Measurements from ENCODE around the gene SCUBE1. TPM values are rescaled to one million over a fixed set of nuclear protein-coding genes. Genes with fewer than 3 reads are reported as not detected.

Gene SCUBE1
- total RNA-seq, 1 experiment from 2014 or later = not detected

GRCh38 chr22:43240614-43241013 lies 102.6 kb downstream of the SCUBE1 start:
- DNase-seq (ENCODE audit: low read depth, low spot score) (no peak), ATAC-seq (no peak)
- ChIA-PET POLR2A (no interaction called here), CTCF (no interaction called here)
- in situ Hi-C loops (cut with HindIII; ENCODE audit: low pct_unique_long_range_greater_than_20kb, low sequenced_read_pairs) (no loop called here), intact Hi-C loops (cut with micrococcal nuclease; ENCODE audit: unreplicated experiment) (no loop called here)
- TF ChIP-seq POLR2AphosphoS5 (IDR thresholded peaks at IDR 0.05; ENCODE audit: low read depth, low read length) = no peak
- TF ChIP-seq, protein P1, sequence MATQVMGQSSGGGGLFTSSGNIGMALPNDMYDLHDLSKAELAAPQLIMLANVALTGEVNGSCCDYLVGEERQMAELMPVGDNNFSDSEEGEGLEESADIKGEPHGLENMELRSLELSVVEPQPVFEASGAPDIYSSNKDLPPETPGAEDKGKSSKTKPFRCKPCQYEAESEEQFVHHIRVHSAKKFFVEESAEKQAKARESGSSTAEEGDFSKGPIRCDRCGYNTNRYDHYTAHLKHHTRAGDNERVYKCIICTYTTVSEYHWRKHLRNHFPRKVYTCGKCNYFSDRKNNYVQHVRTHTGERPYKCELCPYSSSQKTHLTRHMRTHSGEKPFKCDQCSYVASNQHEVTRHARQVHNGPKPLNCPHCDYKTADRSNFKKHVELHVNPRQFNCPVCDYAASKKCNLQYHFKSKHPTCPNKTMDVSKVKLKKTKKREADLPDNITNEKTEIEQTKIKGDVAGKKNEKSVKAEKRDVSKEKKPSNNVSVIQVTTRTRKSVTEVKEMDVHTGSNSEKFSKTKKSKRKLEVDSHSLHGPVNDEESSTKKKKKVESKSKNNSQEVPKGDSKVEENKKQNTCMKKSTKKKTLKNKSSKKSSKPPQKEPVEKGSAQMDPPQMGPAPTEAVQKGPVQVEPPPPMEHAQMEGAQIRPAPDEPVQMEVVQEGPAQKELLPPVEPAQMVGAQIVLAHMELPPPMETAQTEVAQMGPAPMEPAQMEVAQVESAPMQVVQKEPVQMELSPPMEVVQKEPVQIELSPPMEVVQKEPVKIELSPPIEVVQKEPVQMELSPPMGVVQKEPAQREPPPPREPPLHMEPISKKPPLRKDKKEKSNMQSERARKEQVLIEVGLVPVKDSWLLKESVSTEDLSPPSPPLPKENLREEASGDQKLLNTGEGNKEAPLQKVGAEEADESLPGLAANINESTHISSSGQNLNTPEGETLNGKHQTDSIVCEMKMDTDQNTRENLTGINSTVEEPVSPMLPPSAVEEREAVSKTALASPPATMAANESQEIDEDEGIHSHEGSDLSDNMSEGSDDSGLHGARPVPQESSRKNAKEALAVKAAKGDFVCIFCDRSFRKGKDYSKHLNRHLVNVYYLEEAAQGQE (IDR thresholded peaks at IDR 0.05; ENCODE audit: insufficient read depth in 1 of 2, low read depth in 2 of 2, low read length in 1 of 2) = no peak
- TF ChIP-seq SIN3A (IDR thresholded peaks at IDR 0.05; ENCODE audit: borderline replicate concordance, insufficient read depth, low read depth, low read length) = no peak
- no peak for TF ChIP-seq TCF7L2 (IDR thresholded peaks at IDR 0.05; ENCODE audit: low read depth, low read length)
- TF ChIP-seq, protein P2, sequence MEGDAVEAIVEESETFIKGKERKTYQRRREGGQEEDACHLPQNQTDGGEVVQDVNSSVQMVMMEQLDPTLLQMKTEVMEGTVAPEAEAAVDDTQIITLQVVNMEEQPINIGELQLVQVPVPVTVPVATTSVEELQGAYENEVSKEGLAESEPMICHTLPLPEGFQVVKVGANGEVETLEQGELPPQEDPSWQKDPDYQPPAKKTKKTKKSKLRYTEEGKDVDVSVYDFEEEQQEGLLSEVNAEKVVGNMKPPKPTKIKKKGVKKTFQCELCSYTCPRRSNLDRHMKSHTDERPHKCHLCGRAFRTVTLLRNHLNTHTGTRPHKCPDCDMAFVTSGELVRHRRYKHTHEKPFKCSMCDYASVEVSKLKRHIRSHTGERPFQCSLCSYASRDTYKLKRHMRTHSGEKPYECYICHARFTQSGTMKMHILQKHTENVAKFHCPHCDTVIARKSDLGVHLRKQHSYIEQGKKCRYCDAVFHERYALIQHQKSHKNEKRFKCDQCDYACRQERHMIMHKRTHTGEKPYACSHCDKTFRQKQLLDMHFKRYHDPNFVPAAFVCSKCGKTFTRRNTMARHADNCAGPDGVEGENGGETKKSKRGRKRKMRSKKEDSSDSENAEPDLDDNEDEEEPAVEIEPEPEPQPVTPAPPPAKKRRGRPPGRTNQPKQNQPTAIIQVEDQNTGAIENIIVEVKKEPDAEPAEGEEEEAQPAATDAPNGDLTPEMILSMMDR (IDR thresholded peaks at IDR 0.05) = no peak
- Histone ChIP-seq H3K36me3 (ENCODE audit: control insufficient read depth, insufficient read depth, low read length) (no peaks in the 10 kb centered on the region), H3K4me3 (ENCODE audit: low read depth in 2 of 2, low read length in 2 of 2) (no peak overlapping the region), H3K9me3 (ENCODE audit: control insufficient read depth, insufficient read depth, low read depth, low read length) (no peaks in the 10 kb centered on the region), H3K27ac (ENCODE audit: low read length) (no peak overlapping the region), H3K27me3 (ENCODE audit: control insufficient read depth, insufficient read depth, low read length) (no peaks in the 10 kb centered on the region), H3K4me1 (ENCODE audit: control insufficient read depth, insufficient read depth, low read length) (no peaks in the 10 kb centered on the region)
- no TSS peak for BruUV-seq (replicated peaks)

DNA sequence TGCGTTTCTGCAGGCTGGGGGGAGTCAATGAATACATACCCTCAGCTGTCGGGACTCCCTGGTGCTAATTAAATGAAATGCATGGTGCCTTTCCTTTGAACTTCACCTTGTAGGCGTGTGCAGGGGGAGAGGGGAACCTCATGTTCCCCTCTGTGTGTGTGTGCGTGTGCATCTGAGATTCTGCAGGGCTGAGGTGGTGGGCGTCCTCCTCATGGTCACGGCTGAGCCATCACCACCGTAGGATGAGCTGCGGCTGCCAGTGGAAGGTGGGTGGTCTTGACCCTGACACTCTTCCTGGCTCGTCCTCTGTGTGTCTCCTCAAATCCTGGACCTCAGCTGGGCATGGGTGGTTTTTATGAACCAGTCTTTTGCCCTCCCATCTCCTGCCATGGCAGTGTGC lies 103.2 kb downstream of the SCUBE1 start:
- ChIA-PET POLR2A (no interaction called here), CTCF (no interaction called here)
- no TSS peak for BruUV-seq (replicated peaks)
- H3K4me1 ChIP-seq (ENCODE audit: control insufficient read depth, insufficient read depth, low read length) = no peaks in the 10 kb centered on the region
- TF ChIP-seq POLR2AphosphoS5 (IDR thresholded peaks at IDR 0.05; ENCODE audit: low read depth, low read length) (no peak), TCF7L2 (IDR thresholded peaks at IDR 0.05; ENCODE audit: low read depth, low read length) (no peak)
- no peak for DNase-seq (ENCODE audit: low read depth, low spot score)
- H3K27ac ChIP-seq (ENCODE audit: low read length) = no peak overlapping the region
- H3K36me3 ChIP-seq (ENCODE audit: control insufficient read depth, insufficient read depth, low read length) = no peaks in the 10 kb centered on the region
- intact Hi-C loops (cut with micrococcal nuclease; ENCODE audit: unreplicated experiment) = no loop called here
- in situ Hi-C loops (cut with HindIII; ENCODE audit: low pct_unique_long_range_greater_than_20kb, low sequenced_read_pairs) = no loop called here
- no peaks in the 10 kb centered on the region for H3K27me3 ChIP-seq (ENCODE audit: control insufficient read depth, insufficient read depth, low read length)
- H3K4me3 ChIP-seq (ENCODE audit: low read depth in 2 of 2, low read length in 2 of 2) = no peak overlapping the region
- no peaks in the 10 kb centered on the region for H3K9me3 ChIP-seq (ENCODE audit: control insufficient read depth, insufficient read depth, low read depth, low read length)
- ATAC-seq = no peak

DNA sequence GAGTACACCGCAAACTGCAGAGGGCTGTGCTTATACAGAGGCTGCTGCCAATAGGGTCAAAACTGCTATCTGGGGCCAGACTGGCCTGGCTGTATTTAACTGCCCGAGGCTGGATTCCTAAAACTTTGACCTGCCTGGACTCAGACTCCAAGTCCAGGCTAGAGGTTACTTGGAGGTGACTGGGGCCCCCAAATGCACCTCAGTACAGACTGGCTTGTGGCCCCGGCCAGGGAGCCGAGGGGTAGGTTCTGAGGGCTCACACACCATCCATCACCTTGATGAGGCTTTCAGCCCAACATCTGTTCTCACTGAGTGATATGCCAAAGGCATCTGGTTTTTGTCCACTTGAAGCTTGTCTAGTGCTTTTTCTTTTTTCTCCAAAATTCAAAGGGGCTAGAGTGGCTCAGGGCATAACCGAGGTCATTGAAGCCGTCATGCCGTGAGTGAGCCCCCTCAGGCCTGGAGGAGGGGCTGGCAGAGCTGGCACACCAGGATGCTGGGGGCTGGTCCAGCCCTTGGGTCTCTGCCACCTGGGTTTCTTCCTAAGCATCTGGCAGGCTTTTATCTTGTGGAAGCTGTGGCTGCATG lies 103.9 kb downstream of the SCUBE1 start:
- ATAC-seq (no peak), DNase-seq (ENCODE audit: low read depth, low spot score) (no peak)
- Histone ChIP-seq H3K27me3 (ENCODE audit: control insufficient read depth, insufficient read depth, low read length) (no peaks in the 10 kb centered on the region), H3K27ac (ENCODE audit: low read length) (no peak overlapping the region), H3K9me3 (ENCODE audit: control insufficient read depth, insufficient read depth, low read depth, low read length) (no peaks in the 10 kb centered on the region), H3K4me1 (ENCODE audit: control insufficient read depth, insufficient read depth, low read length) (no peaks in the 10 kb centered on the region), H3K4me3 (ENCODE audit: low read depth in 2 of 2, low read length in 2 of 2) (no peak overlapping the region), H3K36me3 (ENCODE audit: control insufficient read depth, insufficient read depth, low read length) (no peaks in the 10 kb centered on the region)
- TF ChIP-seq, protein P2 (IDR thresholded peaks at IDR 0.05) = no peak
- TF ChIP-seq SIN3A (IDR thresholded peaks at IDR 0.05; ENCODE audit: borderline replicate concordance, insufficient read depth, low read depth, low read length) (no peak), TCF7L2 (IDR thresholded peaks at IDR 0.05; ENCODE audit: low read depth, low read length) (no peak), POLR2AphosphoS5 (IDR thresholded peaks at IDR 0.05; ENCODE audit: low read depth, low read length) (no peak)
- TF ChIP-seq, protein P1 (IDR thresholded peaks at IDR 0.05; ENCODE audit: insufficient read depth in 1 of 2, low read depth in 2 of 2, low read length in 1 of 2) = no peak
- no TSS peak for BruUV-seq (replicated peaks)
- CTCF ChIA-PET = no interaction called here
- in situ Hi-C loops (cut with HindIII; ENCODE audit: low pct_unique_long_range_greater_than_20kb, low sequenced_read_pairs) = no loop called here
- POLR2A ChIA-PET = no interaction called here
- intact Hi-C loops (cut with micrococcal nuclease; ENCODE audit: unreplicated experiment) = no loop called here
